Fibroblast of gingiva (primary cell): ENCODE data around the gene VOPP1.

ENCODE experiments used
- DNase-seq: peaks from one replicate; pipeline ENCODE4 v3.0.0-alpha.2; 2011; ENCODE audit warnings: low read depth

The VOPP1 gene

DNA sequence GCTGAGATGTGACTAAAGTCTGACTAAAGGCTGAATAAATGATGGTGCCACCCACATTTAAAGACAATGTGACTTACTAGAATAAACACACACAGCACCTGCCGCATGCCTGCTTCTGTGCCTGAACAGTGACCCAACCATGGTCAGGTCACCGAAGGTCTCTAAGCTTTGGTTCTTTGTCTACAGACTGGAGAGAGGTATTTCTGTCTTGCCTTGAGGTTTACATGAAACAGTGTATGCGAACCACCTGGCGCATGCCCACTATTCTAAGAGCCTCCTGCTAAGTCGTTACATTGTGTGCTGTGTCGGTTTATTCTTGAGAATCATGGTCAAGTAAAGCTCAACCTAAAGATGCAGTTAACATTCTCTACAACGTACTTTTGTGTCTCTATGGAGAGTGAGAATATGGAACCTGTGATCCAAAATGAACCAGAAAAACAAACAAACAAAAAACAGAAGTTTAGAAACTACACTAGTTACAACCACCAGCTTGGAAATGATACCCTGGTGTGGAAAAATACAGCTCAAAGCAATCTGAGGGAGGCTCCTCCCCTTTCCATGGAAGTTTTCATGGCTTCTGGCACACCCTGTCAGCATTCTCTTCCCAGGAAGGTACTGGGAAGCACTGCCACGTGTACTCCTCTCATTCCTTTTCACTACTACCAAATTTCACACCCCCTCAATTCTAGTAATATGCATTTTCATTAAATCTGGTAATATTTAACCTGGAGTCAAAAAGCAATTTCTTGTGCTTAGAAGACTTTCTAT lies 40.0 kb downstream of the VOPP1 start:
- DNase-seq, result no peak

DNA sequence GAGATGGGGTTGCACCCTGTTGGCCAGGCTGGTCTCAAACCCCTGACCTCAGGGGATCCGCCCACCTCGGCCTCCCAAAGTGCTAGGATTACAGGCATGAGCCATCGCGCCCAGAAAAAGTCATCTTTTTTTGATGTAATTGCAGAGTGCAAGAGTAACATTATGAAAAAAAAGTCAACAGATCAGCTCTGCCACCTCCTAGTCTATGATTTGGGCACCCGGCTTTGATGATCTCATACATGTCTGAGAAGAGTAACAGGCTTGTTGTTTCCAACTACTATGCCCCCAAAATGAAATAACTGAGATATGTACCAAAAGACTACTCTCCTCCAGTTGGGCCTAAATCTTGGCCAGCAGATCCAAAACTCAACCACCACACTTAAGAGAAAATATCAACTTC lies 40.8 kb downstream of the VOPP1 start:
- no peak for DNase-seq

- no peak for DNase-seq
Observed at GRCh38 chr7:55527307-55527706, 45.0 kb downstream of the VOPP1 start.

GRCh38 chr7:55526770-55527169 lies 45.5 kb downstream of the VOPP1 start:
- no peak for DNase-seq

DNA sequence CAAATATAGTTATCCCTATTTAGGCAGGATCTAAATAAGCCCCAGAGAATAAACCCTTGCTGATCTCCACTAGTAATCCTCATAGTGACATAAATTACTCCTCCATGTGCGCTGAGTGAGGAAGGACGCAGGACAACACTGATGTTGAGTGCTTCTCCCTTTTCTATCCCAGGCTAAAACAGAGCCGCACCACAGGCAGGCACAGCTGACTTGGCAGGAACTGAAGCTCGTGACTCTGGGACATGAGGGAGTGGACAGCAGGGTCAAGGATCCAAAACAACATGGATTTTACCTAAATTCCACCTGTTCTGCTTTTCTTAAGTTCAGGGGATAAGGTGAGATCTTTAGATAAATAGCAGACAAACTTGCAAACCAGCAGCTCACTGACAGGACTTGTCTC lies 46.0 kb downstream of the VOPP1 start:
- no peak for DNase-seq

DNA sequence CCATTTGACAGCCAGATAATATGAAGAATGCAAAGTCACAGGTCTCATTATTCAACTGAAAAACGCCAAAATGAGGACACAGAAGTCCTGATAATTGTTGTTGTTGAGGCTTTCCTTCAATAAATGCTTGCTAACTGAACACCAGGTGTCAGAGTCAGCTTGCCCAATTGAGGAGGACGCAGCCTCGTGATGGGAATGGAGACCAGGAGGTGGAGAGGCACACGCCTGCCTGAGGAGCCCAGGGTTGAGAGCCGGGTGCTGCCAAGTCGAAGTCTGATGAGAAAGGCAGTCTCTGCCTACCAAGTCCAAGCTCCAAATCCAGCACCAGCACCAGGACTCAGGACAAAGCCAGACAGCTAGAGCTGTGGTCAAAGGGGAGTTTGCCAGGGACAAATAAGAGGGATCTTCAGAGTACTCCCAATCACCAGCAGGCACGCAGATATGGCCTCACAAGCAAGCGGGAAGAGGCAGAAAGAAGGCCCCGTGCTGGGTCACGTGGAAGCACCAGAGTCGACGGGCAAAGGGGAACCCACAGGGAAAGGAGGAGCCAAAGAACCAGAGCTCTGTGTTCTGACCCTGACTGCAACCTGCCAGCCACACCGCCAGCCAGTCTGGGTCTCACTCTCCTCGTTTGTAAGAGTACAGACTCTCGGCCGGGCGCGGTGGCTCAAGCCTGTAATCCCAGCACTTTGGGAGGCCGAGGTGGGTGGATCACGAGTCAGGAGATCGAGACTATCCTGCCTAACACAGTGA lies 47.6 kb downstream of the VOPP1 start:
- no peak for DNase-seq

DNA sequence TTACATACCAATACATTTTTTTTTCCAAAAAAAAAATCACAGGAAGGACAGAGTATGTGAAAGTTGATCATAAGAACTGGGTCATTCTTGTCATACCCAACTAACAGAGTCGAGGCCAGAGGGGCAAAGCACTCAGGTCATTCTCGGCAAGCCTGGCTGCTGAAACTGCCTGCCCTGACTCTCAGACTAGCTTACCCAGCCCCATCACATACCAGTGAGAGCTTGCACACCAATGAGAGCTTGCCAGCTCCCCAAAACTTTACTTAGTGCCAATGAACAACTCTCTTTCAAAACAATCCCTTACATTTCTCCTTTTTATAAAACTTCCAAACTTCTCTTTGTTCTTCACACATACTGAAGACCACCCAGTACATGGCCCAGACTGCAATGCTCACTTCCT lies 48.9 kb downstream of the VOPP1 start:
- no peak for DNase-seq

DNA sequence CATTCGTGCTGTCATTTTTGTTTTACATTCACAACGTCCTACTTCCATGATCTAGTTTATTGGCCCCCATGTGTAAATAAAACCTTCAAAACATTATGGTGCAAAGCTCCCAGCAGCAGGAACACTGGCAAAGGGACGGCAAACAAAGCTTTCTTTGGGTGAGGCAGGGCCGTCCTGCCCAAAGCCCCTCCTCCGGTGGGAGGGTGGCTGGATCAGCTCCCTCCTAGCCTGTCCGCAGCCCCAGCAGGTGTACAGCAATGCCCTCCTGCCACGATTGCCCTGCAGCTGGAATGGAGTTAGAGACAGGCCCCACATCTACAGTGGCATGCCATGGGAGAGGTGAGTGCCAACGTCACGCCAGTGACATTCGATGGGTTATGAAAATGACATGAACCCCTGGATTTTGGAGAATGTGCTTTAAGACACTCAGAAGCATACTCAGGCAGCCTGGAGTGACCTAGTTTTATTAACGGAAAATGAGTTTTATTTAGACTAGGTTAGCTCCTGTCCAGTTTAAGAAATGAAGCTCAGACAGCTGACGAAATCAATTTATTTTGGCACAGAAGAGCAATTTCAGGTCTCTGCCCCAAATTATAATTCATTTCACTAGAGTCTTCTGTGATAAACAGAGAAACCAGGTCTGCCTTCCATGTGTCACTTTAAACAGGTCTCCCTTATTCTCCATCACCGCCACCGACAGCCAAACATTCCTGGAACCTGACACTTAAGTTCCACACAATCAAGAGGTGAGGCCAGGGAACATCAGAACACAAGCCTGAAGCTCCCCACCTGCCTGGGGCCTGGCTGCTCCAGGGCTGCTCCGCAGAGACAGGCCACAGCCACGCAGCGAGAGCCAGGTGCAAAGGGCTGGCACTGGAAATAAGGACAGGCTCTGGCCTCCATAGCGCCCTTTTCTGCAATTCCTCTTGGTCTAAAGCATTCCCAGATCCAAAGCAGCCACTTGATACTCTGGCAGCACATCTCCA lies 50.1 kb downstream of the VOPP1 start:
- DNase-seq, result no peak

DNA sequence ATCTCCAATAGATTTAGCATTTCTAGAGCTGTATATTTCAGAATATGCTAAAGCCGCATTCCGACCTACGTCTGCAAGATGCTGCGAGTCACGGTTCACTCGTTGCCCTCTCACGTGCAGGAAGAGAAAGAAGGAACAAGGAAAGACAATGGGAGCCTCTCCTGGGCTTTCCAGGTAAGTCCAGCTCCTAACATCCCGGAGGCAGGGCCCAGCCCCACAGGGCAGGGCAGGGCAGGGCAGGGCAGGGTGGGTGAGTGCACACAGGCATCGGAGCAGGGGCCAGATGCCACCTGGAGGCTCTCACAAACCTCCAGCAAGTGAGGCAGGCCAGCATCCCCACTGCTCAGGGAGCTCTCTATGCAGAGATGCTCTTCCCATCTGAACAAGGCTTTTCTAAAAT lies 50.8 kb downstream of the VOPP1 start:
- no peak for DNase-seq

- DNase-seq, result no peak
Observed at GRCh38 chr7:55520426-55521140, 51.7 kb downstream of the VOPP1 start.

GRCh38 chr7:55518836-55519235 lies 53.5 kb downstream of the VOPP1 start:
- no peak for DNase-seq

DNA sequence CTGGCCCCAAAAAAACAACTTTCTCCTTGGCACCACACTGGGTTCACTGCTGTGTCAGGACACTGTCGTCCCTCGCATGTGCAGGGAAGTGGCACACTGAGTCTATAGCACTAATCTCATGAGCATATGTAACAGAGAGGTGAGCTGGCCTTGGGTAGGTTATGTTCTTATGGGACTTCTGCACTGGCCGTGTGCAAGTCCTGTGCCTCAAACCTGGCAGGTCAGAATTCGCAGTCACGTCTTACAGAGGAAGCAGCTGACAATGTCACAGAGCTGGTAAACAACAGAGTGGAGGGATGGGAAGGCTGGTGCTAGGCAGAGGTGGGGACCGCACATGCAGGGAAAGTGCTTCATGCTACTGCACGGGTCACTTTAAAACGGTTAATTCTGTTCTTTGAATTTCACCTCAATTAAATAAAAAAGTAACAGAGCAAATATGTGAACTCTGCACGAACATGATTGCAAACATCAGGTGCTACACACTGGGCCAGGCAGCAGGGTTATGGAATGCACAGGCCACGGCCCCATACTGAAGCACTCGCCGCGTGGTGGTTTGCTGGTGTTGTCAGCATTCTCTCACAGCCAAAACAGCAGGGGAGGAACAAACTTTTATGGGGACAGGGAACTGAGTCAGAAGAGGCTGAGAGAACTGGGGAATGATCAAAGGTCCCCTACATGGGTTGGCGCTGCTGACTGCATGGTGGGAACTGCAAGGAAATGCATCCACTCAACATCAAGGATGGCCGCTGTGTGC lies 54.2 kb downstream of the VOPP1 start:
- DNase-seq, result no peak

GRCh38 chr7:55517191-55517633 lies 55.1 kb downstream of the VOPP1 start:
- no peak for DNase-seq

DNA sequence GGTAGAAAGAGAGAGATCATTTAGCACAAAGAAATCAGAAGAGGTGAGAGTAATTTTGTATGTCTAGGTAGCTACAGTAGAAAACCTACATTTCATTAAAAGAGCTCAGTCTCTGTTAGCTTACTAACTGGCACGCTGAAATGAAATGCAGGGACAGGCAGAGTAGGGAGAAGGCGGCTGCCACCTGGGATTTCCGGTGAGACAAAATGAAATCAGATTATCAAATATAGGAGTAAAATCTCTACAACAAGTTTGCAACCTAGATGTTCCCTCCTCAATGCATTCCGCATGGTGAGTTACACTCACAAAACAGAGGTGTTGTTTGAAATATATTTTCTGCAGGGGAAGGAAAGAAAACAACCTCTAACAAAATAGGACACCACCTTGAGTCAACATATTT lies 55.9 kb downstream of the VOPP1 start:
- no peak for DNase-seq

DNA sequence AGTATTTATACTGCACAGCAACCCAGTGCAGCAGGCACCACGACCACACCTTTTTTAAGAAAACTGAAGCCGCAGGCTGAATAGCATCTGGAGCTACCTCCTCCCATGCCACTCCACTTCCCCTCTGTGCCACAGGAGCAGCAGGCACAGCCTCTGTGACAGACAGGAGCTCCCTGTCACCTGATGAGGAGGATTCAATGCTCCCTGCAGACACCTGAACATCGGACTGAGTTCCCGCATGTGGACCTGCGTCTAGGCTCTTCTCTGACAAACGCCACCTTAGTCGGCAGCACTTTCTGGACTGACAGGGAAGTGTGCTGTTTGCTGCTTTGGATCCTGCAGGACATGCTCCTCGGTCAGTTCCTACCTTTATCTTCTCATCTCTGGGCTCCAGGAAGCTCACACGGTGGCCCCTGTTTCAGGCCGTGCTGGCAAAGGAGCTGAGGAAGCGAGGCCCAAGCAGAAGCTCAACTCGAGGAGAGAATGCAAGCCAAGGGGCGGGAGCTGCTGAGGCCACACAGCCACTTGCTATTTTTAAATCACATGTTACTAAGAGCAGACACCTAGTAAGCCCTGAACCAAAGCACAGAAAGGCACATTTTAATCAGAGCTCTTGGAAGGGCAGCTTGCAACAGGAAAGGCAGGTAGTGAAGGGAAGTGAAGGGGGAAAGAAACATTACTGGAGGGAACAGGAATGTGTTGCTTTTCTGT lies 56.6 kb downstream of the VOPP1 start:
- DNase-seq, result no peak

DNA sequence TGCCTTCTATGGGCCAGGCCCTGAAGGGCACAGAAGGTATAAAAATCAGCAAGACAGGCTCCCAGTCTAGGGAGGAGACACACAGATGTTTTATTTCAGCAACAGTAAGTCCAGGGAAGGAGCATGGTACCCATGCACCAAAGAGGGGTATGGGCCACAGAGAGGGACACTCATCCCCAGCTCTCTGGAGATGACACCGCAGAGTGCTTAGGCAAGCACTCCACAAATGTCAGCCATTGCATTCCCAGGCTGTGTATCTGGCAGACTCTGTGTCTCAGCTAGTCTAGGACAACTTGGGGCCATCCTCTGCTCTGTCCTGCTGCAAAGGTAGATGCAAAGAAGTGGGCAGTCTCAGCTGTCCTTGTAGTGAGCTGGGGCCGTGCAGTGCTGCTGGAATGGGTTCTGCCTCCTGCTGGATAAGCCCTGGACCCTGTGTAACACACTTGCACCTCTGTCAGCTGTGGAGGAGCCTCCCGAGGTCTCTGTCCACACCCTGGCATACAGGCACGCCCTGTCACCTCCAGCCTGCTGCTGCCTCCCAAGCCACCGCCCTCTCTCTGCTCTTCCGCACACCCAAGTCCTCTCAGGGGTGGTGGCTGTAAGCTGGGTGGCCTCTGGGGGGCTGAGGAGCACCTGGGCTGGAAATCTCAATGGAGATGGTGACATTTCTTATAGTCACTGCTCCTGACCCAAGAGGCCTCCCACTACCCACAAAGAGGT lies 57.6 kb downstream of the VOPP1 start:
- no peak for DNase-seq

GRCh38 chr7:55513868-55514267 lies 58.4 kb downstream of the VOPP1 start:
- DNase-seq, result no peak

GRCh38 chr7:55512635-55513191 lies 59.6 kb downstream of the VOPP1 start:
- no peak for DNase-seq

DNA sequence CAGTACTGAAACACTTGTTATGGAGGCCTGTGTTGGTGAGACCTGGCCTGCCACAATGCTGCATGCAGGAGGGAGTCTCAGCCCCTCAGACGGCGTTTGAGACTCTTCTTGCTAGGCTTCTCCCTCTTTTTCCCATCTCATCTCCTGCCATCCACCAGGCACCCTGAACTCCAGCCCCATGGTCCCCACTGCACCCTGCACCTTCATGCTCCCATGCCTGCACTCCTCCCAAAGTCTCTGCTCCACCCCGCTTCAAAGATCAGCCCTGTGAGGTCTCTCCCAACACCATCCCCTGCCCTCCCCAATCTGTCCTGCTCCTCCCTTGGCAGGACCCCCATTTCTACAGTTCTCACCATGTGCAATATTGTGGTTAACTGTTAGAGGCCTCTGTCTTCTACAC lies 61.7 kb downstream of the VOPP1 start:
- DNase-seq, result no peak
